SK-N-MC (cell line): ENCODE data around the gene FBXO24.

ENCODE experiments used
- EZH2 ChIP-seq: fragments of 200-600 bp; sonication (generic); IDR thresholded peaks from one replicate; pipeline ENCODE4 v1.6.1; 2017; ENCODE audit warnings: antibody characterized with exemption
- POLR2AphosphoS5 ChIP-seq: IDR thresholded peaks from 2 replicates; pipeline ENCODE4 v1.6.1; 2012; ENCODE audit warnings: mild to moderate bottlenecking, low read depth, low read length, borderline replicate concordance

DNA sequence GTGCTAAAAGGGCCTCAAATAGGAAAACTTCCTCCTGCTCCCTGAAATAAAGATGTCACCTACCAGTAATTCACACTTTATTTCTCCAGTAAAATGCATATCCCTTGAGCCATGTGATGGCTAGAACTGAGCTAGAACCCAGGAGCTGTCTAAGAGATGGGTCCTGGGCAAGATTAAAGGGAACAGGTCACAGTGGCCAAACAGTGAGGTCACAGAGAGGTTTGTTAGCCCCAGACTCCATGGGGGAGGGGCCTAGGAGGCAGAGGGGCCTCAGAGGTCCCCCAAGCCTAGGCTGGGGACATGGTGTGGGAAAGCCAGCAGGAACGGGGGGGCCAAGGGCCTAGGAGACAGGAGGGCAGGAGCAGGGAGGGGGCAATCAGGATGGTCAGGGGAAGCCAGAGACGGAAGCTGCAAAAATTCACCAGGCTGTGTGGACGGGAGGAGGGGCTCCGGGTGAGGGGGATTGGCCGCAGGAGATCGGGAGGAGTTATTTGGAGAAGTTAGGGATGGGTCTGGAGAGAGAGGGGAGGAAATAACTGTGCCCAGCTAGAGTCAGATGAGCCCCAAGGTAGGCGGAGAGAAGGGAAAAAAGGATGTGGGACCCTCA lies 3.3 kb downstream of the FBXO24 start:
- no peak for TF ChIP-seq EZH2
- no peak for TF ChIP-seq POLR2AphosphoS5
